Right lobe of liver (tissue), 4 donors: ENCODE data around the gene MOXD1.

ENCODE experiments used
- CTCF ChIP-seq, 4 donors: fragments of 200-600 bp in 3 of 4; fragments of 450-650 bp in 1 of 4; IDR thresholded peaks; one replicate each; pipeline versions ENCODE4 v1.5.1 to v1.8.0; 2016 to 2022; ENCODE audit warnings: antibody characterized with exemption in 4 of 4, mild to moderate bottlenecking in 2 of 4
- POLR2A ChIP-seq: fragments of 450-650 bp; IDR thresholded peaks from one replicate; pipeline ENCODE4 v1.6.1; 2017; ENCODE audit warnings: antibody characterized with exemption, mild to moderate bottlenecking
- donor health status: DM: no; HTN: no; CAD: no.
- donor health status: DM: no; HTN: no; CAD: no.
- donor health status: DM: no; HTN: yes; CAD: no.

- TF ChIP-seq CTCF (IDR thresholded peaks at IDR 0.05) (no peak), POLR2A (no peak)
These were observed 96.4 kb downstream of the MOXD1 start for GRCh38 chr6:132304891-132305305.
